Duodenal mucosa (tissue), 2 donors: ENCODE measurements around the gene ETS2.
A peak's percentile ranks its signal among the peaks of the same experiment; 100 is the strongest.

Source experiments
- H3K27ac ChIP-seq: one replicate; pipeline ENCODE4 v1.7.0; 2013; ENCODE audit warnings: low read depth, low read length
- H3K27me3 ChIP-seq, 2 donors: one replicate each; pipeline ENCODE4 v1.7.0; 2013; ENCODE audit warnings: low read length in 2 of 2, control low read depth in 1 of 2; ENCODE audit not compliant: insufficient read depth in 2 of 2, control insufficient read depth in 1 of 2
- H3K36me3 ChIP-seq, 2 donors: one replicate each; pipeline ENCODE4 v1.7.0; 2013; ENCODE audit warnings: low read length in 2 of 2, control low read depth in 1 of 2; ENCODE audit not compliant: insufficient read depth in 2 of 2, control insufficient read depth in 1 of 2
- H3K4me1 ChIP-seq, 2 donors: one replicate each; pipeline ENCODE4 v1.7.0; 2013; ENCODE audit warnings: low read length in 2 of 2, control low read depth in 1 of 2; ENCODE audit not compliant: insufficient read depth in 2 of 2, control insufficient read depth in 1 of 2
- H3K4me3 ChIP-seq, 2 donors: one replicate each; pipeline ENCODE4 v1.7.0; 2013; ENCODE audit warnings: low read length in 2 of 2, low read depth in 1 of 2
- H3K9ac ChIP-seq, 2 donors: one replicate each; pipeline ENCODE4 v1.7.0; 2013; ENCODE audit warnings: low read length in 2 of 2, low read depth in 1 of 2
- H3K9me3 ChIP-seq, 2 donors: one replicate each; pipeline ENCODE4 v1.7.0; 2013; ENCODE audit warnings: low read length in 2 of 2, control low read depth in 1 of 2; ENCODE audit not compliant: control insufficient read depth in 1 of 2

ETS2 gene

GRCh38 chr21:38800046-38800758, 5.5 kb upstream of the ETS2 start:
- Histone ChIP-seq H3K9ac (no peak overlapping the region), H3K4me1 (peaks cover 63 to 67% of the 10 kb centered on the region in 2 donors), H3K27ac (no peak overlapping the region), H3K27me3 (no peaks in the 10 kb centered on the region), H3K36me3 (no peaks in the 10 kb centered on the region), H3K9me3 (no peaks in the 10 kb centered on the region), H3K4me3 (no peak overlapping the region)

- peaks cover 55 to 62% of the 10 kb centered on the region in 2 donors for H3K4me1 ChIP-seq
- H3K4me3 ChIP-seq: no peak overlapping the region
- H3K27me3 ChIP-seq: no peaks in the 10 kb centered on the region
- H3K9ac ChIP-seq: no peak overlapping the region
- no peak overlapping the region for H3K27ac ChIP-seq
- no peaks in the 10 kb centered on the region for H3K9me3 ChIP-seq
- no peaks in the 10 kb centered on the region for H3K36me3 ChIP-seq
Observed at GRCh38 chr21:38800924-38801744, 4.6 kb upstream of the ETS2 start.

GRCh38 chr21:38802050-38803026, 3.4 kb upstream of the ETS2 start:
- no peaks in the 10 kb centered on the region for H3K36me3 ChIP-seq
- peak overlapping the region; percentile 71 for H3K27ac ChIP-seq
- no peaks in the 10 kb centered on the region for H3K27me3 ChIP-seq
- peaks cover 48 to 51% of the 10 kb centered on the region in 2 donors for H3K4me1 ChIP-seq
- no peaks in the 10 kb centered on the region for H3K9me3 ChIP-seq
- H3K4me3 ChIP-seq: no peak overlapping the region
- H3K9ac ChIP-seq: peak overlapping the region; percentile 38 to 95

GRCh38 chr21:38803075-38803660, 2.6 kb upstream of the ETS2 start:
- H3K27ac ChIP-seq: peak overlapping the region; percentile 79
- peaks cover 5 to 8% of the 10 kb centered on the region in 2 donors for H3K36me3 ChIP-seq
- H3K4me3 ChIP-seq: peak overlapping the region in 1 of 2 donors; percentile 5
- peak overlapping the region; percentile 95 for H3K9ac ChIP-seq
- no peaks in the 10 kb centered on the region for H3K9me3 ChIP-seq
- H3K27me3 ChIP-seq: no peaks in the 10 kb centered on the region
- H3K4me1 ChIP-seq: peaks cover 45% of the 10 kb centered on the region in 2 donors

- peak overlapping the region; percentile 97 for H3K27ac ChIP-seq
- H3K27me3 ChIP-seq: no peaks in the 10 kb centered on the region
- H3K4me3 ChIP-seq: peak overlapping the region; percentile 79 to 90
- peaks cover 37 to 39% of the 10 kb centered on the region in 2 donors for H3K4me1 ChIP-seq
- peak overlapping the region; percentile 95 for H3K9ac ChIP-seq
- peaks cover 8 to 13% of the 10 kb centered on the region in 2 donors for H3K36me3 ChIP-seq
- no peaks in the 10 kb centered on the region for H3K9me3 ChIP-seq
Observed at GRCh38 chr21:38804030-38804788, 1.5 kb upstream of the ETS2 start.

- Histone ChIP-seq H3K4me3 (peak overlapping the region; percentile 79 to 90), H3K27ac (peak overlapping the region; percentile 97), H3K9me3 (no peaks in the 10 kb centered on the region), H3K4me1 (peaks cover 42 to 45% of the 10 kb centered on the region in 2 donors), H3K36me3 (peaks cover 14 to 16% of the 10 kb centered on the region in 2 donors), H3K27me3 (no peaks in the 10 kb centered on the region), H3K9ac (peak overlapping the region; percentile 95)
Observed at GRCh38 chr21:38804789-38805327, 871 bp upstream of the ETS2 start.

- Histone ChIP-seq H3K36me3 (peaks cover 19% of the 10 kb centered on the region in 2 donors), H3K27me3 (no peaks in the 10 kb centered on the region), H3K9ac (peak overlapping the region; percentile 95), H3K4me1 (peaks cover 46 to 47% of the 10 kb centered on the region in 2 donors), H3K4me3 (peak overlapping the region; percentile 79 to 90), H3K27ac (peak overlapping the region; percentile 97), H3K9me3 (no peaks in the 10 kb centered on the region)
Observed at GRCh38 chr21:38806153-38806941, 618 bp downstream of the ETS2 start.

- Histone ChIP-seq H3K4me3 (peak overlapping the region; percentile 79 to 90), H3K36me3 (peaks cover 19 to 23% of the 10 kb centered on the region in 2 donors), H3K27ac (peak overlapping the region; percentile 97), H3K9me3 (no peaks in the 10 kb centered on the region), H3K27me3 (no peaks in the 10 kb centered on the region), H3K4me1 (peaks cover 45 to 52% of the 10 kb centered on the region in 2 donors), H3K9ac (peak overlapping the region; percentile 95)
Observed at GRCh38 chr21:38806942-38807284, 1.2 kb downstream of the ETS2 start.
